Adrenal gland (tissue), 12 donors: ENCODE measurements around the gene MYCL. TPM values are rescaled to one million over a fixed set of nuclear protein-coding genes. Genes with fewer than 3 reads are reported as not detected.

Experiments
- DNase-seq, 7 donors: peaks; one replicate each; pipeline ENCODE4 v3.0.0-alpha.2; 2019 to 2020
- H3K27ac ChIP-seq, 5 donors: fragments of 200-600 bp; sonication (generic) in 4 of 5; 1 replicate in 3 of 5; 2 replicates in 2 of 5; pipeline versions ENCODE4 v1.5.1 to v1.8.0; 2016 to 2020; ENCODE audit warnings: mild to moderate bottlenecking in 1 of 5
- H3K27me3 ChIP-seq: fragments of 200-600 bp; 2 replicates; pipeline ENCODE4 v1.8.0; 2021
- H3K36me3 ChIP-seq, 2 donors: fragments of 200-600 bp; replicated peaks in 1 of 2; 1 replicate in 1 of 2; 2 replicates in 1 of 2; pipeline versions ENCODE4 v1.5.1 to v1.8.0; 2018 to 2022
- H3K4me1 ChIP-seq, 2 donors: fragments of 200-600 bp; replicated peaks in 1 of 2; 1 replicate in 1 of 2; 2 replicates in 1 of 2; pipeline versions ENCODE4 v1.5.1 to v1.8.0; 2018 to 2021
- H3K4me3 ChIP-seq, 4 donors: fragments of 200-600 bp; sonication (generic) in 3 of 4; one replicate each; pipeline ENCODE4 v1.5.1; 2016 to 2018
- H3K9me3 ChIP-seq, 3 donors: fragments of 200-600 bp; sonication (generic) in 1 of 3; replicated peaks in 1 of 3; 1 replicate in 2 of 3; 2 replicates in 1 of 3; pipeline versions ENCODE4 v1.5.1 to v1.8.0; 2016 to 2021
- POLR2A ChIP-seq, 2 donors: fragments of 450-650 bp; IDR thresholded peaks; one replicate each; pipeline ENCODE4 v1.6.1; 2017; ENCODE audit warnings: antibody characterized with exemption in 2 of 2, mild to moderate bottlenecking in 2 of 2, moderate library complexity in 1 of 2
- WGBS, 4 donors: extraction: QIAGEN DNeasy Blood & Tissue Kit in 2 of 4; methylation state at CpG; one replicate each; pipeline versions ENCODE4 v1.1.5 to v1.1.7; 2013 to 2017; 5-methylcytosine and 5-hydroxymethylcytosine counted together
- intact Hi-C, 2 donors: fragments of 100-400 bp; cut with DNase I; formaldehyde crosslinking; loops; one replicate each; pipeline versions ENCODE4 v1.14.1 to v1.15.0; 2022 to 2023
- polyA plus RNA-seq, 3 donors: library from polyadenylated mRNA; stranded (reverse); fragments of 200-250 nt in 2 of 3; fragments of 350-450 nt in 1 of 3; fragmentation: Illumina TruSeq in 1 of 3; extraction: RNeasy Lipid Tissue Mini Kit (QIAGEN cat#74804) in 1 of 3; gene quantifications; one replicate each; pipeline ENCODE4 v1.2.3, GENCODE V29; 2013 to 2014
- total RNA-seq, 9 donors: library from RNA; depleted of rRNA in 4 of 9; stranded (reverse); fragments of >200 nt in 4 of 9; fragments of 120-200 nt in 1 of 9; fragmentation: NEBNext Ultra II Directional in 1 of 9; extraction: Animal tissue kit (Norgen Biotek cat#: 25700) in 1 of 9; gene quantifications; one replicate each; pipeline versions ENCODE4 v1.1.0 to v1.2.4, GENCODE V29; 2013 to 2023
- TF ChIP-seq, protein P1 (sequence below), 6 experiments: fragments of 450-650 bp in 4 of 6; fragments of 200-600 bp in 2 of 6; sonication (generic) in 1 of 6; IDR thresholded peaks; 1 replicate in 5 of 6; 2 replicates in 1 of 6; pipeline versions ENCODE4 v1.5.1 to v1.8.0; 2016 to 2021; ENCODE audit warnings: antibody characterized with exemption in 6 of 6, mild to moderate bottlenecking in 2 of 6, moderate library complexity in 1 of 6
- donor health status: healthy with polysubstance abuse.
- donor health status: Bipolar disorder and iron deficiency.
- donor health status: DM: yes; HTN: yes; CAD: no.
- donor health status: DM: no; HTN: no; CAD: no.
- donor health status: DM: no; HTN: no; CAD: no.
- donor health status: DM: yes; HTN: yes; CAD: no.

The MYCL gene
- total and polyA plus RNA-seq, 12 donors, result 0.07 to 0.69 (median 0.36) TPM; not detected in 1

GRCh38 chr1:39854314-39854713 lies 47.4 kb downstream of the MYCL start:
- no peaks in the 10 kb centered on the region for H3K4me1 ChIP-seq
- intact Hi-C loops, result no loop called here

DNA sequence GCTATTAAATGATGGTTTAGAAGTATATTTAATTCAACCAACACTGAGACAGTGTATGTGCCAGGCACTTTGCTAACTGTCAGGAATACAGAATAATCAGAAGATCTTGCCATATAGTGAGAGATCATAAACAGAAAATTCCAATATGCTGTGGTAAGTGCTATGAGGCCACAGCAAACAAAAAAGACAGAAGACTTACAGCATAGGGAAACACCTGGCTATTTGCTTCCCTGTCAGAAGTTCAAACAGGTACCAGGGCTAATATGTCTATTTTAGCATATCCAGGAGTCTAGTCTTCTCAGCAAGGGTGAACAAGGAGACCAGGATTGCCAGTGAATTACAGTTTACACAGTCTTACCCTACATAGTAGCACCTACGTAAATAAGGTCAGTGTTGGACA lies 48.8 kb downstream of the MYCL start:
- Histone ChIP-seq H3K4me1 (no peaks in the 10 kb centered on the region), H3K36me3 (peaks cover 0 to 4% of the 10 kb centered on the region in 2 donors), H3K27me3 (no peaks in the 10 kb centered on the region), H3K27ac (no peak overlapping the region), H3K9me3 (no peaks in the 10 kb centered on the region), H3K4me3 (no peak overlapping the region)
- no peak for TF ChIP-seq POLR2A (IDR thresholded peaks at IDR 0.05)
- no peak for DNase-seq
- 84 to 100% (median 90%) methylated on average over 1 of the region's 1 CpG for WGBS, 4 donors
- intact Hi-C loops, result no loop called here

More at GRCh38 chr1:39854314-39854713, 47.4 kb downstream of the MYCL start:
- H3K4me3 ChIP-seq, result no peak overlapping the region
- no peak overlapping the region for H3K27ac ChIP-seq
- H3K27me3 ChIP-seq, result no peaks in the 10 kb centered on the region
- H3K36me3 ChIP-seq, result peaks cover 0 to 4% of the 10 kb centered on the region in 2 donors
- TF ChIP-seq, protein P1, sequence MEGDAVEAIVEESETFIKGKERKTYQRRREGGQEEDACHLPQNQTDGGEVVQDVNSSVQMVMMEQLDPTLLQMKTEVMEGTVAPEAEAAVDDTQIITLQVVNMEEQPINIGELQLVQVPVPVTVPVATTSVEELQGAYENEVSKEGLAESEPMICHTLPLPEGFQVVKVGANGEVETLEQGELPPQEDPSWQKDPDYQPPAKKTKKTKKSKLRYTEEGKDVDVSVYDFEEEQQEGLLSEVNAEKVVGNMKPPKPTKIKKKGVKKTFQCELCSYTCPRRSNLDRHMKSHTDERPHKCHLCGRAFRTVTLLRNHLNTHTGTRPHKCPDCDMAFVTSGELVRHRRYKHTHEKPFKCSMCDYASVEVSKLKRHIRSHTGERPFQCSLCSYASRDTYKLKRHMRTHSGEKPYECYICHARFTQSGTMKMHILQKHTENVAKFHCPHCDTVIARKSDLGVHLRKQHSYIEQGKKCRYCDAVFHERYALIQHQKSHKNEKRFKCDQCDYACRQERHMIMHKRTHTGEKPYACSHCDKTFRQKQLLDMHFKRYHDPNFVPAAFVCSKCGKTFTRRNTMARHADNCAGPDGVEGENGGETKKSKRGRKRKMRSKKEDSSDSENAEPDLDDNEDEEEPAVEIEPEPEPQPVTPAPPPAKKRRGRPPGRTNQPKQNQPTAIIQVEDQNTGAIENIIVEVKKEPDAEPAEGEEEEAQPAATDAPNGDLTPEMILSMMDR (IDR thresholded peaks at IDR 0.05), result no peak
- TF ChIP-seq POLR2A (IDR thresholded peaks at IDR 0.05), result no peak
- no peaks in the 10 kb centered on the region for H3K9me3 ChIP-seq
- DNase-seq, result no peak

DNA sequence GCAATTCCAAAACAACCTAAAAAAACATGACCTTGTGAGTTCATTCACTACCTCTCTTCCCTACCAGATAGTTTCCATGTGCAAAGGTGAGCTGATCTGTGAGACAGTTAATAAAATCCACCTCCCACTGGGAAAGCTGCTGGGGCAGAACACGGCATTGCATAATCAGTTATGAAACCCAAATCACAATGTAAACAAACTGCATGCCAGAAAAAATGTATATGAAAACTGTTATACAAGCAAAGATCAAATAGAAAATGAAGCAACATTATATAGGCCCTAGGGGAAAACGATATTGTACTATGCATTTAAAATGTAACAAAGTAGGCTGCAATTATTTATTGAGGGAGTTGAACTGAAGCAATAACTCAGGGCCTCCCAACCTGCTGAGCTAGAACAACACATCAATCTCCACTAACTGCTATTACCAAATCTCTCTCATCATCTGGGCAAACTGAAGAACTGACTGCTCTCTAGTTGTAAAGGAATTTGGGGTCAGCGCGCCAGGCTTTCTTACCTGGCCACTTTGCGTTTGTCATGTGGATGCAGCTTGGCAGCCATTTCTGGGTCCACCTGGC lies 49.4 kb downstream of the MYCL start:
- no peaks in the 10 kb centered on the region for H3K27me3 ChIP-seq
- no peak overlapping the region for H3K27ac ChIP-seq
- intact Hi-C loops, result no loop called here
- WGBS, 4 donors, result 82 to 87% (median 85%) methylated on average over 5 of the region's 5 CpGs
- no peak for TF ChIP-seq POLR2A (IDR thresholded peaks at IDR 0.05)
- TF ChIP-seq, protein P1 (IDR thresholded peaks at IDR 0.05), result no peak
- no peaks in the 10 kb centered on the region for H3K4me1 ChIP-seq
- H3K36me3 ChIP-seq, result peaks cover 0 to 4% of the 10 kb centered on the region in 2 donors
- no peaks in the 10 kb centered on the region for H3K9me3 ChIP-seq
- H3K4me3 ChIP-seq, result no peak overlapping the region
- no peak for DNase-seq

- Histone ChIP-seq H3K9me3 (no peaks in the 10 kb centered on the region), H3K4me3 (no peak overlapping the region), H3K27me3 (no peaks in the 10 kb centered on the region), H3K4me1 (peaks cover 0 to 6% of the 10 kb centered on the region in 2 donors), H3K36me3 (peaks cover 0 to 4% of the 10 kb centered on the region in 2 donors), H3K27ac (no peak overlapping the region)
- DNase-seq, result no peak
- WGBS, 4 donors, result 87 to 91% (median 87%) methylated on average over 3 of the region's 3 CpGs
- TF ChIP-seq, protein P1 (IDR thresholded peaks at IDR 0.05), result no peak
- TF ChIP-seq POLR2A (IDR thresholded peaks at IDR 0.05), result no peak
- intact Hi-C loops, result no loop called here
Measured at GRCh38 chr1:39850606-39851216, 51.0 kb downstream of the MYCL start.

- H3K9me3 ChIP-seq, result no peaks in the 10 kb centered on the region
- no peak overlapping the region for H3K27ac ChIP-seq
- no peak overlapping the region for H3K4me3 ChIP-seq
- H3K36me3 ChIP-seq, result peaks cover 0 to 4% of the 10 kb centered on the region in 2 donors
- 88 to 97% (median 89%) methylated on average over 1 of the region's 1 CpG for WGBS, 4 donors
- no peak for DNase-seq
- TF ChIP-seq, protein P1 (IDR thresholded peaks at IDR 0.05), result no peak
- no peak for TF ChIP-seq POLR2A (IDR thresholded peaks at IDR 0.05)
- H3K27me3 ChIP-seq, result no peaks in the 10 kb centered on the region
- intact Hi-C loops, result no loop called here
- peaks cover 0 to 11% of the 10 kb centered on the region in 2 donors for H3K4me1 ChIP-seq
Measured at GRCh38 chr1:39849203-39849602, 52.5 kb downstream of the MYCL start.
